Peyer's patch (tissue), 4 donors: ENCODE data around the gene ARAP2. TPM values are rescaled to one million over a fixed set of nuclear protein-coding genes. Genes with fewer than 3 reads are reported as not detected.

Experiments used
- DNase-seq, 3 donors: peaks; one replicate each; pipeline ENCODE4 v3.0.0-alpha.2; 2017 to 2019
- H3K27ac ChIP-seq, 4 donors: fragments of 200-600 bp; sonication (generic); one replicate each; pipeline ENCODE4 v1.5.1; 2016 to 2019
- H3K27me3 ChIP-seq, 2 donors: fragments of 200-600 bp; sonication (generic); one replicate each; pipeline ENCODE4 v1.5.1; 2019
- H3K36me3 ChIP-seq, 3 donors: fragments of 200-600 bp; sonication (generic); one replicate each; pipeline ENCODE4 v1.5.1; 2016 to 2019
- H3K4me1 ChIP-seq, 4 donors: fragments of 200-600 bp; sonication (generic); one replicate each; pipeline ENCODE4 v1.5.1; 2016 to 2019
- H3K4me3 ChIP-seq, 4 donors: fragments of 200-600 bp; sonication (generic); 1 replicate in 3 of 4; 2 replicates in 1 of 4; pipeline ENCODE4 v1.5.1; 2016 to 2019; ENCODE audit warnings: mild to moderate bottlenecking in 1 of 4
- H3K9me3 ChIP-seq, 4 donors: fragments of 200-600 bp; sonication (generic); one replicate each; pipeline ENCODE4 v1.5.1; 2016 to 2019; ENCODE audit warnings: mild to moderate bottlenecking in 1 of 4
- POLR2A ChIP-seq, 2 donors: fragments of 450-650 bp; IDR thresholded peaks; one replicate each; pipeline ENCODE4 v1.5.1; 2017; ENCODE audit warnings: antibody characterized with exemption in 2 of 2, mild to moderate bottlenecking in 2 of 2, moderate library complexity in 2 of 2
- total RNA-seq, 4 donors: library from RNA; depleted of rRNA; stranded (reverse); fragments of >200 nt; gene quantifications; one replicate each; pipeline ENCODE4 v1.1.0, GENCODE V29; 2016
- TF ChIP-seq, protein P1 (sequence below), 6 experiments: fragments of 450-650 bp in 4 of 6; fragments of 200-600 bp in 2 of 6; sonication (generic) in 1 of 6; IDR thresholded peaks; one replicate each; pipeline ENCODE4 v1.5.1; 2017 to 2019; ENCODE audit warnings: antibody characterized with exemption in 6 of 6, mild to moderate bottlenecking in 3 of 6, moderate library complexity in 1 of 6

ARAP2 gene
- total RNA-seq, 4 donors from 2014 or later, result 66.8 to 115 (median 81.9) TPM

DNA sequence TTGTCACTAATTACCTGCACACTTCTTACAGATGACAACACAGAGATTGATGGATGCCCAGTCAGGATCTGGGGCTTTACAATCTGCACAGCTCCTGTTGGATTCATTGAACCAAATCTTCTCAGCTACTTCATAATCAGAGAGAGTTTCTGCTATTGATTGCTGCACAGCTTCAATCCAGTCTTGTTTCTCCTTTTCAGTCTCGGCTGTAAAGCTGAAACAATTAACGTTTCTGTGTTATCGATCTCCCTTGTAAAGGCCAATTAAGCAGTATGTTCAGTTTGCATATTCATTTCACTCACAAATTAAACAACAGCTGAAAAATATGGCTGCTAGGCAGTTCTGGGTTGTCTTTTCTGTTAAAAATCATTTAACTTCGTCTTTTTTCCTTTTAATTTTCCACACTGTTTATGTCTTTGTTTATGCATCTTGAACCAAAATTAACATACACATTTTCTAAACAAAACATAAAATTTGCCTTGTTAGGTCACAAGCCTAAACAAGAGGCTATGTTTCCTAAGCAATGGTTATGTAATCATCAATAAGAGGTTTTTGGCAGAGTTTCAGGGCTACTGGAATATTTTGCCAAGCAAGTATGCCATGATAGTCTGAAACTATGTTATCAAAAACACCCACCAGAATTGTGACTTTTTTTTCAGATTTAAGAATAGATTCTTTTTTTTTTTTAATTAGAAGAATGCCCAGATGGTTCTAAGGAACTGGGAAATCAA lies 79.2 kb downstream of the ARAP2 start:
- H3K27me3 ChIP-seq, result no peaks in the 10 kb centered on the region
- no peak for DNase-seq
- no peaks in the 10 kb centered on the region for H3K4me1 ChIP-seq
- H3K27ac ChIP-seq, result no peak overlapping the region
- H3K4me3 ChIP-seq, result no peak overlapping the region
- TF ChIP-seq, protein P1, sequence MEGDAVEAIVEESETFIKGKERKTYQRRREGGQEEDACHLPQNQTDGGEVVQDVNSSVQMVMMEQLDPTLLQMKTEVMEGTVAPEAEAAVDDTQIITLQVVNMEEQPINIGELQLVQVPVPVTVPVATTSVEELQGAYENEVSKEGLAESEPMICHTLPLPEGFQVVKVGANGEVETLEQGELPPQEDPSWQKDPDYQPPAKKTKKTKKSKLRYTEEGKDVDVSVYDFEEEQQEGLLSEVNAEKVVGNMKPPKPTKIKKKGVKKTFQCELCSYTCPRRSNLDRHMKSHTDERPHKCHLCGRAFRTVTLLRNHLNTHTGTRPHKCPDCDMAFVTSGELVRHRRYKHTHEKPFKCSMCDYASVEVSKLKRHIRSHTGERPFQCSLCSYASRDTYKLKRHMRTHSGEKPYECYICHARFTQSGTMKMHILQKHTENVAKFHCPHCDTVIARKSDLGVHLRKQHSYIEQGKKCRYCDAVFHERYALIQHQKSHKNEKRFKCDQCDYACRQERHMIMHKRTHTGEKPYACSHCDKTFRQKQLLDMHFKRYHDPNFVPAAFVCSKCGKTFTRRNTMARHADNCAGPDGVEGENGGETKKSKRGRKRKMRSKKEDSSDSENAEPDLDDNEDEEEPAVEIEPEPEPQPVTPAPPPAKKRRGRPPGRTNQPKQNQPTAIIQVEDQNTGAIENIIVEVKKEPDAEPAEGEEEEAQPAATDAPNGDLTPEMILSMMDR (IDR thresholded peaks at IDR 0.05), result no peak
- TF ChIP-seq POLR2A (IDR thresholded peaks at IDR 0.05), result no peak
- H3K36me3 ChIP-seq, result peaks cover 0 to 18% (median 0%) of the 10 kb centered on the region in 3 donors
- H3K9me3 ChIP-seq, result no peaks in the 10 kb centered on the region

DNA sequence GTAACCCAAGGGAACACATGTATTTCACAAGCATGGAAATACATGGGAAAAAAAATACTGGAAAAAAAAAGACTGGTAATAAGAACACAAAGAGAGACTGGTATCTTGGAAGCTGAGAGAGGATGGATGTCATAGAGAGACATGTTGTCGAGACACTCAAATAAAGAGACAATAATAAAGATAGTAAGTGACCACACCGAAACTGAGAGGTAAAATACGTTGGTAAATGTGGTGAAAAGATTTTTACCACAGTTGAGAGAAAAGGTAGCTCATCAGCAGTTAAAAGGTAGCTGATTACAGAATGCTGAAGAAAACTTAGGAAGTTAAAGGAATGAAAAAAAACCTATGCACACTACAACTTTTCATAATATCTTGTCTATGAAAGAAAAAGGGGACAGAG lies 81.1 kb downstream of the ARAP2 start:
- H3K4me1 ChIP-seq, result no peaks in the 10 kb centered on the region
- no peaks in the 10 kb centered on the region for H3K27me3 ChIP-seq
- H3K36me3 ChIP-seq, result peaks cover 0 to 32% (median 0%) of the 10 kb centered on the region in 3 donors
- no peaks in the 10 kb centered on the region for H3K9me3 ChIP-seq
- DNase-seq, result no peak
- no peak overlapping the region for H3K27ac ChIP-seq
- H3K4me3 ChIP-seq, result no peak overlapping the region
- TF ChIP-seq POLR2A (IDR thresholded peaks at IDR 0.05), result no peak
- TF ChIP-seq, protein P1 (IDR thresholded peaks at IDR 0.05), result no peak

DNA sequence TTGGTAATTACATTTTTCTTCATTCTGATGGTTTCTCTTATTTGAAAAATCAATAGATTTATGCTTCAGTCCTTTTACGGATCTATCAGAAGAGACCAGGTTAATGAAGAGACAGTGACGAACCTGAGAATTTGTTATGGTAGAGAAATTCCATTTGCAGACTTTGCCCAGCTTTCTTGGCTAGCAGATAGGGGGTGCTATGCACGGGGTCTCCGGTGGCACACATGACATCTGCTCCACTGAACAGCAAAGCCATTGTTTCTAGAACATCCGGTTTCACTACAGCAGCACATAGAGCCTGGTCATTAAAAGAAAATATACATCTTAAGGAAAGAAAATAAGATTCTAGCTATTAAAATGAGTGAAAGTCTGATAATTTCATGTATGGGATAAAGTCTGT lies 85.1 kb downstream of the ARAP2 start:
- no peaks in the 10 kb centered on the region for H3K4me1 ChIP-seq
- H3K27me3 ChIP-seq, result no peaks in the 10 kb centered on the region
- no peaks in the 10 kb centered on the region for H3K9me3 ChIP-seq
- TF ChIP-seq, protein P1 (IDR thresholded peaks at IDR 0.05), result peak in 1 of 6 experiments; percentile 14
- no peak for TF ChIP-seq POLR2A (IDR thresholded peaks at IDR 0.05)
- no peak overlapping the region for H3K4me3 ChIP-seq
- no peak for DNase-seq
- H3K27ac ChIP-seq, result no peak overlapping the region
- H3K36me3 ChIP-seq, result peaks cover 0 to 33% (median 0%) of the 10 kb centered on the region in 3 donors

DNA sequence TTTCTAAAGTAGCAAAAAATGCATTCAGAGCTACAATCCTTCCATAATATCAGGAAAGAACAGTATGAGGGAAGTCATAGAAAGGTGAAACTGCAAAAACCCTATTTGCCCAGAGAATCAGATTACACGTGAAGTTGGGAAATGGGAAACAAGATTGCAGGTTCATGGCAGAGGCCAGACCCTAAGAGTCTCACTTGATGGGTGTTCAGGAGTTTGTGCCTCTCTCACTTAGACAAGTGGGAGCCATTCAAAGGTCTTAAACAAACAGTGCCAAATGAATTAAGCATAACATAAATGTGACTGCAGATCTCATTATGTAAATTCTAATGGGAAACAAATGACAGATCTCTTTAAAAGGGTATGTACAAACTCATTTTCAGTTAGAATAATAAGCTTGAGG lies 91.6 kb downstream of the ARAP2 start:
- H3K27ac ChIP-seq, result no peak overlapping the region
- TF ChIP-seq POLR2A (IDR thresholded peaks at IDR 0.05), result no peak
- TF ChIP-seq, protein P1 (IDR thresholded peaks at IDR 0.05), result no peak
- H3K4me3 ChIP-seq, result no peak overlapping the region
- H3K9me3 ChIP-seq, result no peaks in the 10 kb centered on the region
- no peak for DNase-seq
- no peaks in the 10 kb centered on the region for H3K27me3 ChIP-seq
- H3K4me1 ChIP-seq, result no peaks in the 10 kb centered on the region
- peaks cover 0 to 5% (median 0%) of the 10 kb centered on the region in 3 donors for H3K36me3 ChIP-seq

DNA sequence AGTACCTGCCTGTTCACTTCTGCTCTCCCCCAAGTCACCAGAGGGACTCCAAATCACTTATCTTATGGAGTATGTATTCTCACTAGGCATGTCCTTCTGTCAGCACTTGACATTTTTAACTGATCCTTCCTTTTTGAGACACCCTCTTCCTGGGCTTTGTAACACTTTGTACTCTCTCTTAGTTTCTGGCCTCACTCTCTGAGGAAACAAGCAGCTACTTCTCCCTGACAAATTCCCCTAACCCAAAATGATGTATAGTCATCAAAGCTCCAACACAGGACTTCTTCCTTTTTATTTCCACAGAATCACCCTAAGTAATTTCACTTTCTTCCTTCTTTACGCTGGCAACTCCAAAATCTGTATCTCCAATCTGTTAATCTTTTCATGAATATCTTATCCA lies 101.8 kb downstream of the ARAP2 start:
- H3K27ac ChIP-seq, result no peak overlapping the region

More for the DNA sequence above, 101.8 kb downstream of the ARAP2 start:
- no peaks in the 10 kb centered on the region for H3K4me1 ChIP-seq
- H3K9me3 ChIP-seq, result no peaks in the 10 kb centered on the region
- DNase-seq, result no peak
- H3K27me3 ChIP-seq, result no peaks in the 10 kb centered on the region
- no peaks in the 10 kb centered on the region for H3K36me3 ChIP-seq
- H3K4me3 ChIP-seq, result no peak overlapping the region
- TF ChIP-seq, protein P1 (IDR thresholded peaks at IDR 0.05), result no peak
- no peak for TF ChIP-seq POLR2A (IDR thresholded peaks at IDR 0.05)
